Sciatic nerve (tissue), 2 donors: Measurements from ENCODE around the gene SLC45A3. TPM values are rescaled to one million over a fixed set of nuclear protein-coding genes. Genes with fewer than 3 reads are reported as not detected.

Source experiments
- ATAC-seq: fragments of 200-7000 bp; cut with Tn5 transposase; one replicate; pipeline ENCODE4 v1.9.1; 2020; ENCODE audit warnings: mild to moderate bottlenecking, moderate library complexity
- DNase-seq: peaks from one replicate; pipeline ENCODE4 v3.0.0-alpha.2; 2020; ENCODE audit warnings: low spot score
- intact Hi-C: fragments of 100-400 bp; cut with DNase I; formaldehyde crosslinking; loops from one replicate; pipeline ENCODE4 v1.14.2; 2022
- total RNA-seq: library from RNA; stranded (reverse); fragmentation: NEBNext Ultra II Directional; extraction: Animal tissue kit (Norgen Biotek cat#: 25700); gene quantifications from one replicate; pipeline ENCODE4 v1.2.1, GENCODE V29; 2021
- donor health status: DM: no; HTN: no; CAD: no.
- donor health status: DM: no; HTN: no; CAD: no.

The SLC45A3 gene
- total RNA-seq, 1 donor from 2014 or later = 1.3 TPM

- ATAC-seq = no peak
- intact Hi-C loops = no loop called here
- DNase-seq = no peak
Measured at GRCh38 chr1:205616563-205617293, 63.6 kb downstream of the SLC45A3 start.

DNA sequence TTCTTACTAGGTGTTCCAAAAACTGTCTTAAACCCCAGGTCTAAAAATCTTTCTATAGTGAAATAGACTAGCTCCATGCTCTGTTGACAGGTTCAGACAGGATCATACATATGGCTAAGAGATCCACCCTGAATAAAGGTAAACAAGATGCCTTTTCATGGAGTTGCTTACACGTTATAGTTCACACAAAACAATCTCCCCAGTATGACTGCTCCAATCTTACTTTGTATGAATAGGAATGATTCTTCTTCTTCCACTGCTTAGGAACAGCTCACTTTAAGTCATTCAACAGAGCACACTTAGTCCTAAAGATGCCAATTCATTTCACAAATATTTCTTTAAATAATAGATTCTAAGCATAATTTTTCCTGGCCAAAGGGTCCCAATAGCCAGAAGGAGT, 64.5 kb downstream of the SLC45A3 start:
- intact Hi-C loops = no loop called here
- ATAC-seq (no peak), DNase-seq (no peak)

DNA sequence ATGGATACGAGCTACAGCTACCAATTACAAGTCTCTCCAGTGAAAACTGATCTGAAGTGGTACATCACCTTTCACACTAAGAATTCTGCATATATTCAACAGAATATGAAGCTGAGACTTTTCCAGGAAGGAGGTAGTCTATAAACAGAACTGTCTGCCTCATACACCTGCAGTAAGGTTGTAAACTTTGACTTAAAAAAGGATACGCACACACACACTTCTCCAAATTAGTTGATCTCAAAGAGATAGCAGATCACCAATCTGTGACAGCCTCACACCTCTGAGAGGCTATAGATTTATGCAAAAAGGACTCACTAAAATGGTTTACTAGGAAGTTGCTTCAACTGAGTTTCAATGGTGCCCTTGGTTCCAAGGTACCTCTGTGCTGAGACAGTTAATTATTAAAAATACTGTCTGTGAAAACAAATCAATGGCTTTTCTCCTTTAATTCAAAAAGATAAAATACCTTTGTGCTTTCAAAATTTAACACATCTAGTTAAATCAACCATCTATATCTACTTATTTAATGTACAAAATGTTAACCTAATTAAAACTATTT, 66.4 kb downstream of the SLC45A3 start:
- intact Hi-C loops = no loop called here
- no peak for DNase-seq
- no peak for ATAC-seq

DNA sequence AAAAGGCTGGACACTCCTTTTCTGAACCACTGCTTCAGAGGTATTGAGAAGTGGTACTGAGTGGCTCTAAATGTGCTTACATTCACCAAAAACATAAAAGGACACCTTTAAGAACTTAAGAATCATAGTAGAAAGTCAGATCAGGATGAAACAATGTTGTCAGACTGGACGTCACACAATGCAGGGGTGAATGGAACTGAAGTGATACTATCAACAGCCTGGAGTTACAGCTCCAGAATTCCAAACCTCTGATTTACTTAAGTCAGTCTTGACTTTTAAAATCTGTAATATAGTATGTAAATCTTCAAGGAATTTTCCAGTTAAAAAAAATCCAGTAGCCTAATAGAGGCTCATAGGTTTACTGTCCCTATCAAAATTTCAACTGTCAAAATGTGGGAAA, 67.8 kb downstream of the SLC45A3 start:
- intact Hi-C loops = no loop called here
- DNase-seq (no peak), ATAC-seq (no peak)

DNA sequence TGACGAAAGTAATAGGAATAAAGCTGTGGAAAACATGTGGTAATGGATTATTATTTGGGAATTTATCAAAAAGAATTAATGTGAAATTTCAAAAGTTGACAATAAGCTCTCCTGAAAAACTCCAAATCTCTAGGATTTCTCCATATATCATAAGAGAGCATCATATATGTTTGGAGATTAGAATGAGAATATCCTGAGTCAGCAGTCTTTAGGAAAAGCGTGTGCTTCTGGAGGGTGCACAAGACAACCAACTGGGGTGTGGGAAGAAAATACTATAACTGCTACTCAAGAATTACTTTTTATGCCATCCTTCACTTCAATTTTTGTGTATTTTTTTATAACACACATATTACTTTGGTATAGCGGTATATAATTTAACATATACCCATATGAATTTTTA, 68.2 kb downstream of the SLC45A3 start:
- intact Hi-C loops = no loop called here
- ATAC-seq (no peak), DNase-seq (no peak)

DNA sequence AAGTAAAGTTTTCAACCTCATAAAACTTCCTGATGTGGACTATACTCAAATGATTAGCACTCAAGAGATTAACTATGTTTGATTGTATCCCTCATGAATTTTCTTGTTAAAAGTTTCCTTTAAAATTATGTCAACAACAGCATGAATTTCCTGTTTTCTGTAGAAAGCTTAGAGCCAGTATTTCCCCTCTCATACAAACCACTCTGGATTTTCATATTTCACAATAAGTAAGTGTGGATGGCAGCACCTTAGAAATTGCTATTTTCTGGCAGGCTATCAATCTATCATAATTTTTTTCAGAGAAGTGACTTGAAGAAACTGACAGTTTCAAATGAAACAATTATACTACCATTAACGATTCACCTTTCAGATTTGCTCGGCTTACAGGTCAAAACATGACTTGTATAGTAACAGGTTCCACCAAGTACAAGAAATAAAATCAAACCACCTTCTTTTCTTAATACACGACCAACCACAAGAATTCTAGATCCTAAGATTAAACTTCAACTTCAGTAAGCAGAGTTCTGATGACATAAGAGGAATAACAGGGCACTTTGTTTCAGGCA, 69.3 kb downstream of the SLC45A3 start:
- DNase-seq (no peak), ATAC-seq (no peak)
- intact Hi-C loops = no loop called here

GRCh38 chr1:205610036-205610435, 70.3 kb downstream of the SLC45A3 start:
- DNase-seq (no peak), ATAC-seq (no peak)
- intact Hi-C loops = no loop called here

Other genes starting within 250 kb of the SLC45A3 start
- 0.13 TPM for gene BLACAT1, start 224.5 kb downstream of the SLC45A3 start, total RNA-seq
- gene CDK18, start 175.8 kb downstream of the SLC45A3 start, total RNA-seq = 9.4 TPM
- 72.1 TPM for gene ELK4, start 48.5 kb downstream of the SLC45A3 start, total RNA-seq
- gene NUCKS1, start 69.7 kb upstream of the SLC45A3 start, total RNA-seq = 193 TPM
- 17.6 TPM for gene RAB29, start 95.0 kb upstream of the SLC45A3 start, total RNA-seq
- 44.0 TPM for gene SLC41A1, start 132.7 kb upstream of the SLC45A3 start, total RNA-seq
- gene PM20D1, start 169.6 kb upstream of the SLC45A3 start, total RNA-seq = 3.9 TPM